Central memory CD8-positive, alpha-beta T cell (primary cell): ENCODE results near the gene MAPK8IP3.

Experiments
- ATAC-seq: fragments of 150-1000 bp; cut with Tn5 transposase; replicated peaks from 2 replicates; pipeline ENCODE4 v1.10.0; 2022; ENCODE audit warnings: mild to moderate bottlenecking, moderate FRiP score, moderate number of reproducible peaks; ENCODE audit not compliant: poor library complexity, severe bottlenecking; ENCODE audit errors: extremely low read depth
- DNase-seq, 2 donors: peaks; one replicate each; pipeline ENCODE4 v3.0.0; 2021; ENCODE audit warnings: low spot score in 2 of 2
- H3K27ac Mint-ChIP-seq: one replicate; pipeline ENCODE4 v1.8.0; 2022; ENCODE audit warnings: low read depth, mild to moderate bottlenecking, moderate library complexity, mixed read lengths
- H3K27me3 Mint-ChIP-seq: one replicate; pipeline ENCODE4 v1.8.0; 2022; ENCODE audit warnings: mixed read lengths
- H3K36me3 Mint-ChIP-seq: one replicate; pipeline ENCODE4 v1.8.0; 2022; ENCODE audit warnings: mild to moderate bottlenecking, moderate library complexity, mixed read lengths; ENCODE audit not compliant: insufficient read depth
- H3K4me1 Mint-ChIP-seq: one replicate; pipeline ENCODE4 v1.8.0; 2022; ENCODE audit warnings: mixed read lengths
- H3K4me3 Mint-ChIP-seq: one replicate; pipeline ENCODE4 v1.8.0; 2022; ENCODE audit warnings: mild to moderate bottlenecking, moderate library complexity, mixed read lengths
- H3K9me3 Mint-ChIP-seq: one replicate; pipeline ENCODE4 v1.8.0; 2022; ENCODE audit warnings: mixed read lengths

The MAPK8IP3 gene

DNA sequence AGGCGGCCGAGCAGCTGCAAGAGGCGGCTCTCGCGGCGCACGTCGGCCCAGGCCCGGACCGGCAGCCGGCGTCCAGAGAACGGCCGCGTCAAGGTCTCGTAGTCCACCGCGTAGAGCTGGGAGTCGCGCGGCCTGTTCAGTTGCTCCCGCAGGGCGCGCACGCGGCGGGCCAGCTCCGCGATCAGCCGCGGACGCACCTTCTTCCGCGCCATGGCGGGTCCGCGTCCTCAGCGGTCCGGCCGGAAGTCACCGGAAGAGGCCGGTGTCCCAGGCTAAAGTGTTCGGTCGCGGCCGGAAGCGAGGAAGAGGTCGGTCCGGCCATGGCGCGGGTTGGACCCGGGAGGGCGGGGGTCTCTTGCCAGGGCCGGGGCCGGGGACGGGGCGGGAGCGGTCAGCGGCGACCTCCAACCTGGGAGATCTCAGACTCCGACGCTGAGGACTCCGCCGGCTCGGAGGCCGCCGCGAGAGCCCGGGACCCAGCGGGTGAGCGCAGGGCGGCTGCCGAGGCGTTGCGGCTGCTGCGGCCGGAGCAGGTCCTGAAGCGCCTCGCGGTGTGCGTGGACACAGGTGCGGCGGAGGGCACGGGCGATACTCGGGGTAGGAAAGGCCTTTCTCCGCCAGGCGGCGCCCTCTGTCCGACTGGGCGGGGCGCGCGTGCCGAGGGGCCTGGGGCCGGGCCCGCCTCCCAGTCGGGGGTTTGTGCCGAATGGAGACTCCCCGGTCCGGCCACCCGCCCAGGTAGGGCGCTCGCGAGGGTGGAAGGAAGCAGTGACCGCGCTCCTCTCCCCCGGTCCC is 67.1 kb downstream of the MAPK8IP3 start, which contains the start of gene MRPS34:
Gene MRPS34, minus strand, starts transcription at position 227 of the 795 bp plus-strand sequence. Its CDS starts 15 bp downstream, at position 212.
- H3K4me1 Mint-ChIP-seq, result peaks cover 14% of the 10 kb centered on the region
- ATAC-seq, result peak; percentile 45
- H3K27me3 Mint-ChIP-seq, result no peaks in the 10 kb centered on the region
- H3K4me3 Mint-ChIP-seq, result peak within 1 kb of the TSS; percentile 99
- no peaks in the 10 kb centered on the region for H3K9me3 Mint-ChIP-seq
- H3K36me3 Mint-ChIP-seq, result peaks cover 28% of the 10 kb centered on the region
- H3K27ac Mint-ChIP-seq, result peak within 1 kb of the TSS; percentile 94
- peak; percentile 55 to 61 for DNase-seq

DNA sequence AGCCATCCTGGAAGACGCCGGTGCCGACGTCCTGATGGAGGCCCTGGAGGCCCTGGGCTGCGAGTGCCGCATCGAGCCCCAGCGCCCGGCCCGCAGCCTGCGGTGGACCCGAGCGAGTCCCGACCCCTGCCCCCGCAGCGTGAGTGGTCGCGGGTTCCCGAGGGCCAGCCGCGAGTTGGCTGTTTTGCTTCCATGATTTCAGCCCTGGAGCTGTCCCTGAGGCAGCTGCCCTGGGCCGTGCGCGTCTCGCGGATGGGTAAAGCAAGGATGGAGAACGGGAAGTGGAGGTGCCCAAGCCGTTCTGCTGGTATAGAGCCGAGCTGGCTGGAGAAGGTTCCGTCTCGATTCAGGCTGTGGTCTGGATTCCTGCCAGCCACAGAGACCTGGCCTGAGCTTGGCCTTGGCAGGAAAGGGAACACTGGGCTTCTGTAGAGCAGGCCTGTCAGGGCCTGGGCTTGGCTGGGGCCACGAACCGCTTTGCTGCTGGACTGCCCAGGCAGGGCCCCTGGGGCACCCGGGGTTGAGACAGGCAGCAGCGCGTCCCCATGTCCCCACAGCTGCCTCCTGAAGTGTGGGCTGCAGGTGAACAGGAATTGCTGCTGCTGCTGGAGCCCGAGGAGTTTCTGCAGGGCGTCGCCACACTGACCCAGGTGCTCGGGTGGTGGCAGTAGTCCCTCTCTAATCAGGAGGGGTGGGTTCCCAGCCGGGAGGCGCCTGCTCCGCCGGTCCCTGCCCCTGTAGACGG is 67.9 kb downstream of the MAPK8IP3 start:
- Mint-ChIP-seq H3K27me3 (no peaks in the 10 kb centered on the region), H3K27ac (no peak overlapping the region), H3K4me3 (peak overlapping the region; percentile 99), H3K4me1 (peaks cover 14% of the 10 kb centered on the region), H3K9me3 (no peaks in the 10 kb centered on the region), H3K36me3 (peaks cover 30% of the 10 kb centered on the region)
- no peak for DNase-seq
- ATAC-seq, result peak; percentile 7

DNA sequence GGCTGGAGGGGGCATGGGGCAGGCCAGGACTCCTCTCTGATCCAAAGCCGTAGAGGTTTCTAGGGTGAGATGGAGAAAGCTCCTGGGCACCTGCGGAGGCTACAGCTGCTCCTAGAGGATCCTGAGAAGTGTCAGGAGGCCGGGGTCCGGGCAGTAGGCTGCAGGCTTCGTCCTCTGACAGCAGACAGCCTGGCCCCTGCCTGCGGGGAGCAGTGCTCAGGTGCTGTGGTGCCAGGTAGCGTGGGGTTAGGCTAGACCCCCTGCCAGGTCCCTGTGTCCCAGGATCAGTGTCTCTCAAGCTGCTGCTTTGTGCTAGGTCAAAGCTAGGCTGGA is 68.4 kb downstream of the MAPK8IP3 start:
- Mint-ChIP-seq H3K4me1 (peaks cover 14% of the 10 kb centered on the region), H3K27me3 (no peaks in the 10 kb centered on the region), H3K27ac (no peak overlapping the region), H3K4me3 (peak overlapping the region; percentile 29), H3K9me3 (no peaks in the 10 kb centered on the region), H3K36me3 (peaks cover 31% of the 10 kb centered on the region)
- ATAC-seq (no peak), DNase-seq (no peak)

DNA sequence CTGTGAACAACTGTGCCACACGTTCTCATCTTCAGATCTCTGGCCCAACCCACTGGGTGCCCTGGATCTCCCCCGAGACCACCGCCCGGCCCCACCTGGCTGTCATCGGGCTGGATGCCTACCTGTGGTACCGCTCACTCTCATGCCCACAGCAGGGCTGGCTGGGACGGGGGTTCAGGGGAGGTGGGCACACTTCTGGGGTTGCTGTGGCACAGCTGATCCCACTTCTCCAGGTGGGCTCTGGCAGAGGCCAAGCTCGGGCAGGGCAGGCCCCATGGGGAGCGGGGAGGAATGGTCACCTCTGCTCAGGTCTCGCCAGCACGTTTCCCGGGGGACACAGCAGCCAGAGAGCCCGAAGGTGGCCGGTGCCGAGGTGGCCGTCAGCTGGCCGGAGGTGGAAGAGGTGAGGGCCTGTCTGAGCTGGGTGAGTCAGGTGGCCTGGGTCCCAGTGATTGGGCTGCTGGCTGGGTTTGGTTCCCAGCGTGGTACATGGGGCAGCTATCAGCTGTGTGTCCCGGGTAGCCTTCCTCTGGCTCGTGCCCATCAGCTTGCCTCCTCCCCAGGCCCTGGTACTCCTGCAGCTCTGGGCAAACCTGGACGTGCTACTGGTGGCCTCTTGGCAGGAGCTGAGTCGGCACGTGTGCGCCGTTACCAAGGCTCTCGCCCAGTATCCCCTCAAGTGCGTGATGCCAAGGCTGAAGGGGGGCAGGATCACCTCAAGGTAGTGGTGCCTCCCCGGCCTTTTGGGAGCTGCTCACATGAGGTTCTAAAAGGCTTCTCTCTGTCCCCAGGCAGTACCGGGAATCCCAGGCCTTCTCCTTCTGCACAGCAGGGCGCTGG is 69.2 kb downstream of the MAPK8IP3 start:
- no peak for ATAC-seq
- H3K4me3 Mint-ChIP-seq, result peak overlapping the region; percentile 29
- H3K36me3 Mint-ChIP-seq, result peaks cover 31% of the 10 kb centered on the region
- DNase-seq, result no peak
- H3K9me3 Mint-ChIP-seq, result no peaks in the 10 kb centered on the region
- no peak overlapping the region for H3K27ac Mint-ChIP-seq
- H3K27me3 Mint-ChIP-seq, result no peaks in the 10 kb centered on the region
- H3K4me1 Mint-ChIP-seq, result peaks cover 9% of the 10 kb centered on the region

DNA sequence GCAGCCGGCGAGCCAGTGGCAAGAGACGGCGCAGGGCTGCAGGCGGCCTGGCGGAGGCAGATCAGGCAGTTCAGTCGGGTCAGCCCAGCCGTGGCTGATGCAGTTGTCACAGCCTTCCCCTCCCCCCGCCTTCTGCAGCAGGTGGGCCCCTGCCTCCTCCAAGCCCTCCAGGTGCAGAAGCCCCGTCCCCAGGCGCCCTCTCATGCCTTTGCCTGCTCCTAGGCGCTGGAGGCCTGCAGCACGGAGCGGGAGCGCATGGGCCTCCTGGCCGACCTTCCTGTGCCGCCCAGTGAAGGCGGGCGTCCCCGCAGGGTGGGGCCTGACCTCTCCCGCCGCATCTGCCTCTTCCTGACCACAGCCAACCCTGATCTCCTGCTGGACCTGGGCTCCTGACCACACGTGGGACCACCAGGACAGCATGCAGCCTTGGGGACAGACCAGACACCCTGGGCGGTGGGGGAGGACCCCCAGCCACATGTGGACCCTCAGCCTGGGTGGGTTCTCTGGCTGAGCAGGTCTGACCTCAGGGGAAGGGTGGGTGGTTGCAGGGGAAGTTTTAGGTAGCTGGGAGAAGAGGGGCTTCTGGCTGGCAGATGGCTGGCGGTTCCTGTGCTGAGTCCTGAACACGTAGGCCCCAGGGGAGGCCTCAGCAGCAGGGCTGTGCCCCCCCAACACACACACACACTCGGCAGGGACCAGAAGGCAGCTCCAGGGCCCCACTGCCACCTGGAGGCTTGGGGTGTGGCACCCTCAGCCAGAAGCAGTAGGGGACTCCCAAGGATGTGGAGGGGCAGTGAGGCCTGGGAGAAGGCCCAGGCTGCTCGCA is 70.1 kb downstream of the MAPK8IP3 start:
- Mint-ChIP-seq H3K27ac (no peak overlapping the region), H3K4me3 (no peak overlapping the region), H3K27me3 (no peaks in the 10 kb centered on the region), H3K36me3 (peaks cover 31% of the 10 kb centered on the region), H3K4me1 (peaks cover 8% of the 10 kb centered on the region), H3K9me3 (no peaks in the 10 kb centered on the region)
- ATAC-seq, result no peak
- DNase-seq, result no peak

DNA sequence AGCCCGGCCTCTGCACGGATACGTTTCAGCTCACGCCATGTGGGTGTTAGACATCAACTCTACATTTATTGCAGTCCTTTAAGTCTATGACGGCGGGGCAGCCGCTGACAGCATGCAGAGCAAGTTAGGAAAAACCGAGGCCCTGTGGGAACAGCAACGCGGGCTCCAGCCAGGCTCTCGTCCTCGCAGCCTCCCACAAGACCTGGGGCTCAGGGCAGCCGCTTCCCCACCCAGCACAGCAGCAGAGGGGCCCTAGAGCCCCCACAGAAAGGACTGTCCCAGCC is 70.6 kb downstream of the MAPK8IP3 start:
- Mint-ChIP-seq H3K27ac (no peak overlapping the region), H3K36me3 (peaks cover 31% of the 10 kb centered on the region), H3K27me3 (no peaks in the 10 kb centered on the region), H3K9me3 (no peaks in the 10 kb centered on the region), H3K4me3 (no peak overlapping the region), H3K4me1 (peaks cover 14% of the 10 kb centered on the region)
- no peak for DNase-seq
- ATAC-seq, result no peak

DNA sequence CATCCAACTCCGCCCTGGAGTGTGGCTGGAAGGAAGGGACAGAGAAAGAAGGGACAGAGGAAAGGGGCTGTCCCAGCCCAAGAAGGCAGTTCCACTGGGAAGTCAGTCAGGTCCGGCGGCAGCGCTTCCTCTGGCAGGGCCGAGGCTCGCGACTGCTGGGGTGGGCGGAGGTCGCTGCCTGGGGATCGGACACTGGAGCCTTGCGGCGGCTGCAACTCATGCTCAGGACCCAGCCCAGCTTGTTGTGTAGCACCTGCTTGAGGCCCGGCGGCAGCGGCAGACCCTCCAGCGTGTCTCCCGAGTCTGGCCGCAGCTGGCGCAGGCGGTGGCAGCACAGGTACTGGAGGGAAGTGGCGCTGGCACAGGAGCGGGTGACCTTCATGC is 71.0 kb downstream of the MAPK8IP3 start:
- Mint-ChIP-seq H3K9me3 (no peaks in the 10 kb centered on the region), H3K36me3 (peaks cover 33% of the 10 kb centered on the region), H3K4me1 (peaks cover 14% of the 10 kb centered on the region), H3K27me3 (no peaks in the 10 kb centered on the region), H3K4me3 (no peak overlapping the region), H3K27ac (no peak overlapping the region)
- DNase-seq (no peak), ATAC-seq (no peak)

DNA sequence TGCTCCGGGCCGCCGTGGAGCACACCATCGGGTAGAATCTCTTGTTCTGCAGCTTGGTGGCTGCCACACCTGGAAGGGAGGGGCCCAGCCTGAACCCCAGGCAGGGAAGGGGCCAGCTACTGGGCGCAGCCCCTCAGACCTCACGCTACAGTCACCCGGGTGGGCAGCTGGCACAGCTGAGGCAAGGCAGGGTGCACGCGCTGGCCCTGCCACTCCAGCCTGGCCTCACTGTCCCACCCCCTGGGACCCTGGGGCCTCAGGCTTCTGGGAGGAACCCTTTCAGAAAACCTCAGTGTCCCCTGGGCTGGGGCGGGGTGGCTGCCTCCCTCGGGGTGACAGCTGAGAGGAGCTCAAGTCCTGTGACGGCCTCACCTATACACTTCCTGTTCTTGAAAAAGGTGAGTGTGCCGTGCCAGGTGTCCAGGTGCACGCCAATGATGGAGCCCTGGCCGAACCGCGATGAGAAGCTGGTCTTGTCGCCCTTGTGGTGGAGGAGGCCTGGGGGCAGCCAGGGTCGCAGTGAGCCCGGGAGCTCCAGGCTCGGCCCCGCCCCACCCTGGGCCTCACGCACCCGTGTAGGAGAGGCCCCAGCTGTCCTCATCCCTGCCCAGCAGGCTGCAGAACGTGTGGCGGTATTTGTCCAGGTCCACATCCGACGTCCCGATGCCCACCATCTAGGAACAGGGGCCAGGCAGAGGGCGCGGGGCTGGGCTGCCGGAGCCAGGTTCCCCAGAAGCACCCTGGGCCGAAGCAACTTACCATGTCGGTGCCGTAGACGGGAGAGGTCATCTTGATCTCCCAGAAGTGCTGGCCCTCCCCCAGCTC is 71.6 kb downstream of the MAPK8IP3 start:
- no peak overlapping the region for H3K4me3 Mint-ChIP-seq
- H3K9me3 Mint-ChIP-seq, result no peaks in the 10 kb centered on the region
- H3K27me3 Mint-ChIP-seq, result no peaks in the 10 kb centered on the region
- no peak for ATAC-seq
- peaks cover 10% of the 10 kb centered on the region for H3K4me1 Mint-ChIP-seq
- no peak for DNase-seq
- H3K27ac Mint-ChIP-seq, result no peak overlapping the region
- H3K36me3 Mint-ChIP-seq, result peaks cover 30% of the 10 kb centered on the region

DNA sequence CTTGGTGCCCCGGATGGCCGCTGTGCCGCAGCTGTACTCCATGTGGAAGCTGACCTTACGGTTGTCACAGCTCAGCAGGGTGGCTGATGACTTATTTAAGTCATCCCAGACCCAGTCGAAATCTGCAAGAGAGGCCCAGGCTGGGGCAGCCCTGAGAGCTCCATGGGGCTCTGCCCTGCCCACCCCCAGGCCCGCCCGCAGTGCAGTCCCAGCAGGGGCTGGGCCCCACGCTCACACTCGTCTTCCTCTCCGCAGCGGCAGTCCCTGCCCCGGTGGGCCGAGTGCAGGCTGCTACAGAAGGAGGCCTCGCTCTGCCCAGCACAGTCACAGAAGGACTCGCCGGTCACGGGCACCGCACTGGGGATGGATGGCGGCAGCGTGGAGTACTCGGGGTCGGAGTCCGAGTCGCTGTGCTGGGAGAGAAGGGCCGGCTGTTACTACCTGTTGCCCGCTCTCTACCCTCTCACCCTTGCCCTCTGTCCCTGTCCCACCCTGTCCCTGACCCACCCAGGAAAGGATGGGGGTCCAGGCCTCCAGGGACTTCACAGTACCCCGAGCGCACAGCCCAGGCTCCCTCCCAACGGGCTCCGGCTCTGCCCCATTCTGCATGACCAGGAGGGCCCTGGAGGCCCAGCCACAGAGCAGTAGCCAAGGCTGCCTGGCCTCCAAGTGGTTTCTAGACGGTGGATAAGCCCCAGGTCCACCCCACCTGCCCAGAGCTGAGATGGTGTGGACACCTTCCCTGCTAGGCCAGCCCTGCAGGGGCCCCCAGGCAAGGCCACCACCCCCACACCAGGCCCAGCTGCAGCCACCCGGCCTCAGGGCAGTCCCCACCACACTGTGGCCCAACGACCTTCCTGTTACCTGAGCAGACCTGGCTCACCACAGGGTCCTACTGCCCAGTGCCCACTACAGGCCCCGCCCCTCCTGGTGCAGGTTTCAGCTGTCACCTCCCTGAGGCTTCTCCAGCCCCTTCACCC is 72.5 kb downstream of the MAPK8IP3 start:
- no peaks in the 10 kb centered on the region for H3K27me3 Mint-ChIP-seq
- H3K4me3 Mint-ChIP-seq, result no peak overlapping the region
- no peak overlapping the region for H3K27ac Mint-ChIP-seq
- peaks cover 15% of the 10 kb centered on the region for H3K4me1 Mint-ChIP-seq
- peaks cover 27% of the 10 kb centered on the region for H3K36me3 Mint-ChIP-seq
- DNase-seq (no peak), ATAC-seq (no peak)
- no peaks in the 10 kb centered on the region for H3K9me3 Mint-ChIP-seq

DNA sequence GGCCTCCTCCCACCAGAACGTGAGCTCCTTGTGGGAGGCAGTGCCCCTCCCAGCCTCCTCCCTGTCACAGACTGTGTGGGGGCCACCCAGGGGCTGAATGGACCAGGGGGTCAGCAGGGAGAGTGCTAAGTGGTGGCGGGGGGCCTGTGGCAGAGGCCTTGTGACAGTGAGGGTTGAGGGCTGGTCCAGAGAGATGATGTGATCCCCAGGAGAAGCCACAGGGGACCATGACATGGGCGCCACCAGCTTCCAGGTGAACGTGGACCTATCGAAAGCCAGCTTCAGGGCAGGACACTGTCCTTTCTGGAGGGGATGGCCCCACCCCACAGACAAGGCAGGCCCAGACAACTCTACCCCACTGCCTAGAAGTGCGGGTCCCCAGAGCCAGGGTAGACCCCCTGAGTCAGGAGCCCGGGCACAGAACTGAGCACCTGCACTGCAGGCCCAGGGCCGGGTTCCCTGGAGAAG is 73.3 kb downstream of the MAPK8IP3 start:
- peaks cover 15% of the 10 kb centered on the region for H3K4me1 Mint-ChIP-seq
- no peak overlapping the region for H3K4me3 Mint-ChIP-seq
- no peaks in the 10 kb centered on the region for H3K9me3 Mint-ChIP-seq
- peaks cover 26% of the 10 kb centered on the region for H3K36me3 Mint-ChIP-seq
- no peak for ATAC-seq
- H3K27me3 Mint-ChIP-seq, result no peaks in the 10 kb centered on the region
- no peak for DNase-seq
- H3K27ac Mint-ChIP-seq, result no peak overlapping the region
